DOHH2 (cell line): ENCODE measurements around the gene SLC6A12.

Experiments used
- CTCF ChIP-seq: fragments of 200-600 bp; sonication (generic); IDR thresholded peaks from one replicate; pipeline ENCODE4 v1.5.1; 2014; ENCODE audit warnings: antibody characterized with exemption, mild to moderate bottlenecking, low read depth, low read length; ENCODE audit not compliant: poor library complexity, severe bottlenecking
- EZH2phosphoT487 ChIP-seq: fragments of 200-600 bp; sonication (generic); IDR thresholded peaks from 2 replicates; pipeline ENCODE4 v1.6.1; 2017; ENCODE audit warnings: borderline replicate concordance, mild to moderate bottlenecking, antibody characterized with exemption, low read length, moderate library complexity, mixed read lengths

GRCh38 chr12:185576-185955, 28.4 kb downstream of the SLC6A12 start:
- TF ChIP-seq CTCF (no peak), EZH2phosphoT487 (no peak)
